Thyroid gland (tissue), 4 donors: ENCODE results near the gene TMOD3. TPM values are rescaled to one million over a fixed set of nuclear protein-coding genes. Genes with fewer than 3 reads are reported as not detected.
"Not testable (repeated sequence)": the region's sequence is repeated elsewhere in the genome, so short reads cannot be mapped to it uniquely, and the experiment has no call there.

Experiments used
- DNase-seq, 2 donors: peaks; one replicate each; pipeline ENCODE4 v3.0.0-alpha.2; 2019
- H3K27ac ChIP-seq, 3 donors: fragments of 200-600 bp; sonication (generic); 1 replicate in 2 of 3; 2 replicates in 1 of 3; pipeline ENCODE4 v1.5.1; 2016 to 2019; ENCODE audit warnings: mild to moderate bottlenecking in 1 of 3, moderate library complexity in 1 of 3
- H3K27me3 ChIP-seq: fragments of 200-600 bp; sonication (generic); one replicate; pipeline ENCODE4 v1.5.1; 2019
- H3K36me3 ChIP-seq, 2 donors: fragments of 200-600 bp; sonication (generic); one replicate each; pipeline ENCODE4 v1.5.1; 2016 to 2019
- H3K4me1 ChIP-seq, 2 donors: fragments of 200-600 bp; sonication (generic); one replicate each; pipeline ENCODE4 v1.5.1; 2017 to 2019
- H3K4me3 ChIP-seq, 3 donors: fragments of 200-600 bp; sonication (generic); replicated peaks in 1 of 3; 1 replicate in 2 of 3; 2 replicates in 1 of 3; pipeline ENCODE4 v1.5.1; 2016; ENCODE audit warnings: mild to moderate bottlenecking in 1 of 3
- H3K9me3 ChIP-seq: fragments of 200-600 bp; sonication (generic); one replicate; pipeline ENCODE4 v1.5.1; 2017
- POLR2A ChIP-seq, 2 donors: fragments of 450-650 bp; IDR thresholded peaks; one replicate each; pipeline ENCODE4 v1.6.1; 2017; ENCODE audit warnings: antibody characterized with exemption in 2 of 2, mild to moderate bottlenecking in 2 of 2, moderate library complexity in 1 of 2
- WGBS, 2 donors: methylation state at CpG; one replicate each; pipeline ENCODE4 v1.1.5; 2017; 5-methylcytosine and 5-hydroxymethylcytosine counted together
- intact Hi-C: fragments of 100-400 bp; cut with DNase I; formaldehyde crosslinking; loops from one replicate; pipeline ENCODE4 v1.15.1; 2023
- total RNA-seq, 4 donors: library from RNA; depleted of rRNA; stranded (reverse); fragments of >200 nt; gene quantifications; one replicate each; pipeline ENCODE4 v1.2.3, GENCODE V29; 2016
- TF ChIP-seq, protein P1 (sequence below), 6 experiments: fragments of 200-600 bp in 3 of 6; fragments of 450-650 bp in 3 of 6; sonication (generic) in 3 of 6; IDR thresholded peaks; one replicate each; pipeline ENCODE4 v1.5.1; 2016 to 2019; ENCODE audit warnings: antibody characterized with exemption in 6 of 6, mild to moderate bottlenecking in 2 of 6, inconsistent platforms in 1 of 6, moderate library complexity in 1 of 6

The TMOD3 gene
- total RNA-seq, result 10 to 100 TPM; 24.3 to 42.7 (median 30.9) TPM

DNA sequence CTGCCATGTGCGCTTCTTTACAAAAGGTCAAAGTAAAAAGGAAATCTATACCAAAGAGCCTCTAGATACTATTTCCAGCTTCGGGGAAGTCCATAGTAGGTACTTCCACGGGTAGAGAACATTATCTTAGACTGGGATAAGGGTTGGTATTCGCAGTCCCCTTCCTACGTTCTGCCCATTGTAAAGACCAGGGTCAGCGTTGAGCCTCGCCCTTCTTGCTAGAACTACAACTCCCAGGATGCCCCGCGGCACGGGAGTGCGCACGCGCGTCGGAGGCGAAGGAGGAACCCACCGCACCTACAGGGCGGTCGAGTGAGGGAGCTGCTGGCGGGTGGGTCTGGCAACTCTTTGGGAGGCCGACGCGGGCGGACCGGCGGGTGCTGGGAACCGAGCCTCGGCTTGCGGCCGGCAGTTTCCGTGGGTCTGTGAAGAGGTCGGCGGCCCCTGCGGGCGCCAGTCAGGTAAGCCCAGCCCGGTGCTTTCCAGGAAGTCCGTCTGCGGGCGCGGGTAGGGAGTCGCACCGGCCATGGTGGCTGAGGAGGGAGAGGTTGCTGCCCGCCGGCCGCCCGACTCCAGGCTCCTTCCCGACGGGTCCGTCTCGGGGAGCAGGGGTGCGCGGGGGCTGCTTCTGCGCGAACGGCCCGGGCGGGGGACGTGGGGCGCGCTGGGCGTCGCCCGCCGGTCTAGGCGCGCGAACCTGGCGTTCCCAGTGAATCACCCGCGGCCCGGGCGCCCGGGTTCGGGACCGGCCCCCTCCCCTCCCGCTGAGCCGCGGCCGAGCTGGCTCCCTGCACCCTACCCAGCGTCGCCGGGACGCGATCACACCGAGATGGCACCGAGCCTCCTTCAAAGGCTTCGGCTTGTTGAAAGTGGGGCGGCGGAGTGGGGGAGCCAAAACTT is at the start of gene TMOD3:
TMOD3 (plus strand) TSS at position 278 of the 900 bp plus-strand sequence. CDS start 33,232 bp downstream, outside the sequence.
- TF ChIP-seq POLR2A (IDR thresholded peaks at IDR 0.05), result peak; percentile 63 to 96
- TF ChIP-seq, protein P1, sequence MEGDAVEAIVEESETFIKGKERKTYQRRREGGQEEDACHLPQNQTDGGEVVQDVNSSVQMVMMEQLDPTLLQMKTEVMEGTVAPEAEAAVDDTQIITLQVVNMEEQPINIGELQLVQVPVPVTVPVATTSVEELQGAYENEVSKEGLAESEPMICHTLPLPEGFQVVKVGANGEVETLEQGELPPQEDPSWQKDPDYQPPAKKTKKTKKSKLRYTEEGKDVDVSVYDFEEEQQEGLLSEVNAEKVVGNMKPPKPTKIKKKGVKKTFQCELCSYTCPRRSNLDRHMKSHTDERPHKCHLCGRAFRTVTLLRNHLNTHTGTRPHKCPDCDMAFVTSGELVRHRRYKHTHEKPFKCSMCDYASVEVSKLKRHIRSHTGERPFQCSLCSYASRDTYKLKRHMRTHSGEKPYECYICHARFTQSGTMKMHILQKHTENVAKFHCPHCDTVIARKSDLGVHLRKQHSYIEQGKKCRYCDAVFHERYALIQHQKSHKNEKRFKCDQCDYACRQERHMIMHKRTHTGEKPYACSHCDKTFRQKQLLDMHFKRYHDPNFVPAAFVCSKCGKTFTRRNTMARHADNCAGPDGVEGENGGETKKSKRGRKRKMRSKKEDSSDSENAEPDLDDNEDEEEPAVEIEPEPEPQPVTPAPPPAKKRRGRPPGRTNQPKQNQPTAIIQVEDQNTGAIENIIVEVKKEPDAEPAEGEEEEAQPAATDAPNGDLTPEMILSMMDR (IDR thresholded peaks at IDR 0.05), result peak in 1 of 6 experiments; percentile 8
- no peaks in the 10 kb centered on the region for H3K27me3 ChIP-seq
- peaks cover 12 to 14% of the 10 kb centered on the region in 2 donors for H3K4me1 ChIP-seq
- peak within 1 kb of the TSS; percentile 64 to 90 (median 84) for H3K27ac ChIP-seq
- intact Hi-C loops, result no loop called here
- H3K36me3 ChIP-seq, result no peaks in the 10 kb centered on the region
- peak; percentile 91 to 92 for DNase-seq
- WGBS, 2 donors, result 3 to 12% methylated on average over 9 to 45 of the region's 89 CpGs
- no peaks in the 10 kb centered on the region for H3K9me3 ChIP-seq
- peak within 1 kb of the TSS; percentile 66 to 92 (median 73) for H3K4me3 ChIP-seq

DNA sequence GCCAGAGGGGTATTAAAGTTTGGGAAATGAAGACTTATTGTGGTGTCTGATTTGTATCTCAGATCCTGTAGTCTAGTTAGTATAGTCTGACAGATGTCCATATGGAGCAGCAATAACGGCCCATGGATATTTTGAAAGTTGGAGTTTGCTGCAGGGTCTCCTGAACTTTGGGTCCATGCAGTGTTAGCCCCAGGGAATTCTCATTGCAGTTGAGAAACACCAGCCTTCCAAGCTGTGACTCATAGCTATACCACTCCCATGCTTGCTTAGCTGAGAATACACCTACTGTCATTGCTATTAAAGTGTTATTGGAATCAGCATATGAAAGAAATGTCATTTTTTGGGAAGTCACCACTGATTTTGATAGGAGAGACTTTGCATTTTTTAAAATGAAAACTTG is 48.8 kb upstream of the TMOD3 start:
- H3K27ac ChIP-seq, result no peak overlapping the region
- H3K9me3 ChIP-seq, result no peaks in the 10 kb centered on the region
- peaks cover 0 to 3% of the 10 kb centered on the region in 2 donors for H3K36me3 ChIP-seq
- H3K4me1 ChIP-seq, result no peaks in the 10 kb centered on the region
- H3K4me3 ChIP-seq, result no peak overlapping the region
- no peak for DNase-seq
- WGBS, 2 donors, result 89 to 93% methylated on average over 1 of the region's 1 CpG
- no peaks in the 10 kb centered on the region for H3K27me3 ChIP-seq
- intact Hi-C loops, result no loop called here
- no peak for TF ChIP-seq POLR2A (IDR thresholded peaks at IDR 0.05)
- TF ChIP-seq, protein P1 (IDR thresholded peaks at IDR 0.05), result no peak

DNA sequence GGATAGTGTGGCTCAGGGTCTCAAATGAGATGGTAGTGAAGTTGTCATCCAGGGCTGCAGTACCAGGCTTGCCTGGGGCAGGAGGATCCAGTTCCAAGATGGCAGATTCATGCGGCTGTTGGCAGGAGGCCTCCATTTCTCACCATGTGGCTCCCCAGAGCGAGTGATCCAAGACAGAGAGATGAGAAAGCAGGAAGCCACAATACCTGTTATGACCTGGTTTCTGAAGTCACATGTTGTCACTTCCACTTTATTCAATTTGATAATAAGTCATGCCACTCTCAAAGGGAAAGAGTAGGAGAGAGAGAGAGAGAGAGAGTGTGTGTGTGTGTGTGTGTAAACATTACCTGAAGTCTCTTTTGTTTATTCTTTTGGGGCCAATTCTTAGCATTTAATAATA is 47.9 kb upstream of the TMOD3 start:
- 73 to 90% methylated on average over 2 of the region's 2 CpGs for WGBS, 2 donors
- Histone ChIP-seq H3K27ac (no peak overlapping the region), H3K9me3 (no peaks in the 10 kb centered on the region), H3K36me3 (peaks cover 0 to 3% of the 10 kb centered on the region in 2 donors), H3K27me3 (no peaks in the 10 kb centered on the region), H3K4me1 (no peaks in the 10 kb centered on the region), H3K4me3 (no peak overlapping the region)
- intact Hi-C loops, result no loop called here
- DNase-seq, result no peak
- TF ChIP-seq, protein P1 (IDR thresholded peaks at IDR 0.05), result no peak
- no peak for TF ChIP-seq POLR2A (IDR thresholded peaks at IDR 0.05)

DNA sequence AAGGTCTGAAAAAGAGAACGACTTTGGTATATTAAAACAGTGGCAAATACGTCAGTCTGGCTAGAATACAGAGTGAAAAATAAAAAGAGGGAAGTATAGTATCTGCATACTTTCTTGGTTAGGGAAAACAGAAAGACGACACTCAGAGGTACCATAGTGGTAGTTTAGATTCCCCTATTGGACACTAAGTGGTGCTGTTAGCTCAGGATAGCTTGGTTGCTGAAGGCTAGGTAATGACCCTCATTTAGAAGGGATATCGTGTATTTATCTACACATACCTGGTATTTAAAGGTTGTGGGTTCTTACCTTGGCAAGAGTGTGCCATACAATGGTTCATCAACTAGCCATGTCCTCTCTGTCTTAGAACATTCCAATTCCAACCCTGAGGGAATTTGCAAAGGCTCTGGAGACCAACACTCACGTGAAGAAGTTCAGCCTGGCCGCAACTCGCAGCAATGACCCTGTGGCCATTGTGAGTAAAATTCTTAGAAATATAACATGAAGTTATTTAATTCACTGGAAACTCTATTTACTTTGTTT is 47.0 kb upstream of the TMOD3 start:
- no peak overlapping the region for H3K27ac ChIP-seq
- TF ChIP-seq, protein P1 (IDR thresholded peaks at IDR 0.05), result peak in 3 of 6 experiments; percentile 3 to 25 (median 18)
- TF ChIP-seq POLR2A (IDR thresholded peaks at IDR 0.05), result no peak
- H3K4me3 ChIP-seq, result no peak overlapping the region
- intact Hi-C loops, result no loop called here
- no peaks in the 10 kb centered on the region for H3K27me3 ChIP-seq
- WGBS, 2 donors, result 82 to 83% methylated on average over 7 of the region's 7 CpGs
- DNase-seq, result no peak
- H3K36me3 ChIP-seq, result peaks cover 0 to 3% of the 10 kb centered on the region in 2 donors
- H3K9me3 ChIP-seq, result no peaks in the 10 kb centered on the region
- no peaks in the 10 kb centered on the region for H3K4me1 ChIP-seq

DNA sequence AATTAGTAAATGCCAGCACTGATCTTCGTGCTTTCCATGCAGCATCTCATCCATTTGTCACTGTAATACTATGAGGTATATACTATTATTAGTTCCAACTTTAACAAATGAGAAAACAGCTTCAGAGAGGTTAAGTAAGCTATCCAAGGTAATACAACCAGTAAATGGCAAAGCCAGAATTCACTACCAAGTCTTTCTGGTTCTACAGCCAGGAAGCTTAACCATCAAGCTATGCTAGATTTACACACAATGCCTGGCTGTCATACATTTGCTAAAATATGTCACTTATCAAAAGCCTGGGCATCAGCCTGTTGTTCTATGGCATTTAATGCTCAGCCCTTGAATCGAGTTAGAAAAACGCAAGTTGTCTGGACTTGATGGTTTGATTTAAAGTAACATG is 45.5 kb upstream of the TMOD3 start:
- no peak for DNase-seq
- H3K4me1 ChIP-seq, result no peaks in the 10 kb centered on the region
- no peaks in the 10 kb centered on the region for H3K27me3 ChIP-seq
- intact Hi-C loops, result no loop called here
- H3K4me3 ChIP-seq, result no peak overlapping the region
- no peak for TF ChIP-seq POLR2A (IDR thresholded peaks at IDR 0.05)
- TF ChIP-seq, protein P1 (IDR thresholded peaks at IDR 0.05), result no peak
- peaks cover 0 to 3% of the 10 kb centered on the region in 2 donors for H3K36me3 ChIP-seq
- H3K27ac ChIP-seq, result no peak overlapping the region
- 89 to 94% methylated on average over 3 of the region's 3 CpGs for WGBS, 2 donors
- H3K9me3 ChIP-seq, result no peaks in the 10 kb centered on the region

DNA sequence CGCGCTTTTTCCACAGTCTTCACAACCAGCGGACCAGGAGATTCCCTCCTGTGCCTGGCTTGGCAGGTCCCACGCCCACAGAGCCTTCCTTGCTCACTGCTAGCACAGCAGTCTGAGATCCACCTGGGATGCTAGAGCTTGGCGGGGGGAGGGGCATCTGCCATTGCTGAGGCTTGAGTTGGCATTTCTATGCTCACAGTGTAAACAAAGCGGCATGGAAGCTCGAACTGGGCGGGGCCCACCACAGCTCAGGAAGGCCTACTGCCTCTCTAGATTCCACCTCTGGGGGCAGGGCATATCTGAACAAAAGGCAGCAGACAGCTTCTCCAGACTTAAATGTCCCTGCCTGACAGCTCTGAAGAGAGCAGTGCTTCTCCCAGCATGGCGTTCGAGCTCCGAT is 42.3 kb upstream of the TMOD3 start:
- 79 to 92% methylated on average over 4 to 11 of the region's 11 CpGs for WGBS, 2 donors
- intact Hi-C loops, H3K4me1 ChIP-seq, DNase-seq, H3K4me3 ChIP-seq, H3K27ac ChIP-seq, H3K9me3 ChIP-seq, H3K27me3 ChIP-seq, H3K36me3 ChIP-seq: not testable (repeated sequence)

DNA sequence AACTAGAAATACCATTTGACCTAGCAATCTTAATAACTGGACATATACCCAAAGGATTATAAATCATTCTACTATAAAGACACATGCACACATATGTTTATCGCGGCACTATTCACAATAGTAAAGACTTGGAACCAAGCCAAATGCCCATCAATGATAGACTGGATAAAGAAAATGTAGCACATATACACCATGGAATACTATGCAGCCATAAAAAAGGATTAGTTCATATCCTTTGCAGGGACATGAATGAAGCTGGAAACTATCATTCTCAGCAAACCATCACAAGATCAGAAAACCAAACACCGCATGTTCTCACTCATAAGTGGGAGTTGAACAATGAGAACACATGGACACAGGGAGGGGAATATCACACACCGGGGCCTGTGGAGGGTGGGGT is 37.0 kb upstream of the TMOD3 start:
- DNase-seq, intact Hi-C loops, H3K27me3 ChIP-seq, H3K27ac ChIP-seq, H3K4me3 ChIP-seq, H3K36me3 ChIP-seq, H3K9me3 ChIP-seq: not testable (repeated sequence)
- WGBS, 2 donors, result 98 to 99% methylated on average over 4 of the region's 4 CpGs
- peaks cover 0 to 14% of the 10 kb centered on the region in 2 donors for H3K4me1 ChIP-seq
